HCT116 (cell line): Measurements from ENCODE around the gene RNF166. TPM values are rescaled to one million over a fixed set of nuclear protein-coding genes. Genes with fewer than 3 reads are reported as not detected.

ENCODE experiments used
- ATAC-seq: fragments of 200-7000 bp; cut with Tn5 transposase; 2 replicates; pipeline ENCODE4 v1.9.1; 2020; ENCODE audit warnings: mild to moderate bottlenecking, moderate library complexity
- BruUV-seq: library from RNA; stranded (reverse); fragments of 400-500 nt; replicated peaks from 2 replicates; lab custom pipeline; 2021; lab: Mats Ljungman, UMichigan
- CTCF ChIA-PET: fragments of 300-600 bp; sonication (Branson Sonifier 250); formaldehyde crosslinking; loops from one replicate; lab custom pipeline; 2021; ENCODE audit warnings: antibody characterized with exemption; lab: Charles Lee
- POLR2A ChIA-PET: fragments of 300-600, 350-600 bp; sonication (Branson Sonifier 250); formaldehyde crosslinking; loops from one replicate; lab custom pipeline; 2021; ENCODE audit warnings: antibody characterized with exemption; lab: Charles Lee
- RAD21 ChIA-PET, 2 experiments: fragments of 300-600 bp; sonication (Branson Sonifier 250); formaldehyde crosslinking; loops; one replicate each; lab custom pipeline; 2023; ENCODE audit warnings: low total read pairs in 2 of 2; ENCODE audit not compliant: uncharacterized antibody in 2 of 2, unreplicated experiment in 2 of 2, low non-redundant PET in 1 of 2; lab: Charles Lee
- DNase-seq: peaks from one replicate; pipeline ENCODE4 v3.0.0-alpha.2; 2010; ENCODE audit warnings: low read depth, low spot score
- H2AFZ ChIP-seq: fragments of 200-600 bp; shearing (Covaris generic), sonication (generic); 2 replicates; pipeline ENCODE4 v1.6.1; 2017; ENCODE audit warnings: low read depth, mixed run types, mixed read lengths, antibody characterized with exemption, low read length; ENCODE audit not compliant: poor library complexity, severe bottlenecking
- H3K27ac ChIP-seq: 2 replicates; pipeline ENCODE4 v1.5.1; 2012; ENCODE audit warnings: low read depth, low read length
- H3K27me3 ChIP-seq: fragments of 200-600 bp; sonication (generic); 2 replicates; pipeline ENCODE4 v1.6.1; 2016; ENCODE audit warnings: mixed run types, low read length, mixed read lengths; ENCODE audit not compliant: insufficient read depth
- H3K36me3 ChIP-seq, 2 experiments: fragments of 200-500 bp in 1 of 2; fragments of 200-600 bp in 1 of 2; sonication (Bioruptor generic) in 1 of 2; sonication (generic) in 1 of 2; 2 replicates each; pipeline versions ENCODE4 v1.5.1 to v1.6.1; 2014 to 2016; ENCODE audit warnings: low read length in 2 of 2, inconsistent platforms in 1 of 2, mixed read lengths in 1 of 2, mixed run types in 1 of 2; ENCODE audit not compliant: insufficient read depth in 2 of 2, control insufficient read depth in 1 of 2
- H3K4me1 ChIP-seq, 2 experiments: fragments of 200-600 bp in 1 of 2; sonication (generic) in 1 of 2; 2 replicates each; pipeline versions ENCODE4 v1.5.1 to v1.6.1; 2012 to 2017; ENCODE audit warnings: low read length in 2 of 2, inconsistent platforms in 1 of 2, mild to moderate bottlenecking in 1 of 2, mixed read lengths in 1 of 2, mixed run types in 1 of 2, moderate library complexity in 1 of 2; ENCODE audit not compliant: insufficient read depth in 2 of 2, control insufficient read depth in 1 of 2
- H3K4me2 ChIP-seq: fragments of 200-600 bp; sonication (generic); 2 replicates; pipeline ENCODE4 v1.6.1; 2017; ENCODE audit warnings: mixed run types, low read length, mixed read lengths
- H3K4me3 ChIP-seq, 2 experiments: fragments of 200-600 bp in 1 of 2; sonication (generic) in 1 of 2; replicated peaks in 1 of 2; 2 replicates each; pipeline ENCODE4 v1.5.1; 2011 to 2016; ENCODE audit warnings: low read length in 2 of 2, control low read depth in 1 of 2, low read depth in 1 of 2, mild to moderate bottlenecking in 1 of 2, mixed read lengths in 1 of 2, mixed run types in 1 of 2
- H3K79me2 ChIP-seq: fragments of 200-600 bp; sonication (generic); 2 replicates; pipeline ENCODE4 v1.6.1; 2017; ENCODE audit warnings: mild to moderate bottlenecking, mixed run types, low read length, moderate library complexity, mixed read lengths; ENCODE audit not compliant: insufficient read depth
- H3K9ac ChIP-seq: fragments of 200-600 bp; sonication (generic); 2 replicates; pipeline ENCODE4 v1.6.1; 2016; ENCODE audit warnings: low read length, mixed read lengths
- H3K9me2 ChIP-seq: fragments of 200-600 bp; sonication (generic), shearing (Covaris generic); 2 replicates; pipeline ENCODE4 v1.6.1; 2017; ENCODE audit warnings: mixed run types, mild to moderate bottlenecking, moderate library complexity; ENCODE audit not compliant: insufficient read depth
- H3K9me3 ChIP-seq, 2 experiments: fragments of 200-500 bp in 1 of 2; fragments of 200-600 bp in 1 of 2; sonication (Bioruptor generic) in 1 of 2; sonication (generic) in 1 of 2; 2 replicates each; pipeline ENCODE4 v1.6.1; 2014 to 2017; ENCODE audit warnings: low read length in 2 of 2, mixed read lengths in 2 of 2, inconsistent platforms in 1 of 2, low read depth in 1 of 2, mild to moderate bottlenecking in 1 of 2, mixed run types in 1 of 2, moderate library complexity in 1 of 2; ENCODE audit not compliant: control insufficient read depth in 1 of 2, insufficient read depth in 1 of 2
- H4K20me1 ChIP-seq: fragments of 200-600 bp; sonication (generic), shearing (Covaris generic); 2 replicates; pipeline ENCODE4 v1.6.1; 2017; ENCODE audit warnings: mixed run types, mild to moderate bottlenecking, moderate library complexity; ENCODE audit not compliant: insufficient read depth
- CBX3 ChIP-seq: IDR thresholded peaks from 2 replicates; pipeline ENCODE4 v1.6.1; 2012; ENCODE audit warnings: low read depth
- EGR1 ChIP-seq: IDR thresholded peaks from 2 replicates; pipeline ENCODE4 v1.6.1; 2012; ENCODE audit warnings: low read depth
- JUND ChIP-seq: IDR thresholded peaks from 2 replicates; pipeline ENCODE4 v1.6.1; 2012
- MAX ChIP-seq: IDR thresholded peaks from 2 replicates; pipeline ENCODE4 v1.6.1; 2012
- SRF ChIP-seq: IDR thresholded peaks from 2 replicates; pipeline ENCODE4 v1.6.1; 2012; ENCODE audit warnings: low read depth
- YY1 ChIP-seq: IDR thresholded peaks from 2 replicates; pipeline ENCODE4 v1.6.1; 2011; ENCODE audit warnings: low read length, low read depth, moderate library complexity, mild to moderate bottlenecking; ENCODE audit not compliant: insufficient replicate concordance; ENCODE audit errors: extremely low read depth
- ZNF274 ChIP-seq: fragments of 200-500 bp; sonication (Bioruptor generic); IDR thresholded peaks from 2 replicates; pipeline ENCODE4 v1.6.1; 2014; ENCODE audit warnings: mild to moderate bottlenecking, low read depth, low read length, inconsistent platforms
- intact Hi-C: fragments of 100-400 bp; cut with micrococcal nuclease; formaldehyde crosslinking; loops from 2 replicates; pipeline ENCODE4 v1.10.0; 2022
- total RNA-seq: library from RNA; stranded (reverse); gene quantifications from one replicate; pipeline ENCODE4 v1.2.1, GENCODE V29; 2021; ENCODE audit not compliant: unreplicated experiment

The RNF166 gene
- total RNA-seq, 1 experiment from 2014 or later = 39.4 TPM

DNA sequence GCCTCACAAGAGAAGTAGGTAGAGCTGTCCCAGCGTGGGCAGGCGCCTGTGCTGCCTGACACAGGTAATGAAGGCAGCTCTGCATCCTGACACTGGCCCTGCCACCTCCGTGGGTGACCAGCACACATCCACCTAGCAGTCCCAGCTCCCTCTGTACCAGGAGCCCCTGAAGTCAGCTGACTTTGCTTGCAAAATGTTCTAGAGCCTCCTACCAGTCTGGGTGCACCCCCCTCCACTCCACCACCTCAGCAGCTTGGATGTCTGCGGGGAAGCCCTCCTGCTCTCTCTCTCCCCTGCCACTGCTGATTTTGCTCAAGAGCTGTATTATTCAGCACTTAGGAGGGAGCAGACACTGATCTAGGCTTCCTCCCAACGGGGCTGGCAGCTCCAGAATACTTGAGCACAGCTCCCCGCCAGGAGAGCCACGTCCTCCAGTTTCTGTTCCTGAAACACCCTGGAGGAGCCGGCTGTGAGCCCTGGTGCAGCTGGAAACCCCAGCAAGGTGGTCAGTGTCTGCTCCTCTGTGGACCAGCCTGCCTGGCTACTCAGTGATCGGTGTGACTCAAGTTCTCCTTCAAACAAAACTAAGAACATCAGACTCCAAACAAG is 1.0 kb downstream of the RNF166 start:
- H3K4me3 ChIP-seq = peak overlapping the region; percentile 85 to 100
- POLR2A ChIA-PET = no interaction called here
- H3K4me1 ChIP-seq = peaks cover 17 to 19% of the 10 kb centered on the region in 2 experiments
- intact Hi-C loops = no loop called here
- H4K20me1 ChIP-seq = no peaks in the 10 kb centered on the region
- H3K79me2 ChIP-seq = peaks cover 47% of the 10 kb centered on the region
- peak overlapping the region; percentile 84 for H3K4me2 ChIP-seq
- H3K27me3 ChIP-seq = no peaks in the 10 kb centered on the region
- BruUV-seq = TSS peak; percentile 64
- ATAC-seq = no peak
- RAD21 ChIA-PET = interaction anchor here in 1 of 2 experiments (0.5 kb wide), 1 partner anchor 44 kb away, joined by 4 read pairs; no protein-coding TSS in a partner anchor
- H3K9me2 ChIP-seq = no peaks in the 10 kb centered on the region
- H3K9ac ChIP-seq = peak overlapping the region; percentile 76
- H3K36me3 ChIP-seq = 0 out of 4 replicates have a peak, but pooled peaks cover 3 to 5% of the 10 kb centered on the region in 2 experiments
- CTCF ChIA-PET = interaction anchor here (0.6 to 1.1 kb wide), 3 partner anchors 25 to 594 kb away, joined by 3 to 5 read pairs (median 3); no protein-coding TSS in a partner anchor
- DNase-seq = no peak
- peak overlapping the region; percentile 73 for H3K27ac ChIP-seq
- no peak overlapping the region for H2AFZ ChIP-seq
- no peak for TF ChIP-seq ZNF274
- no peak for TF ChIP-seq EGR1
- TF ChIP-seq JUND = no peak
- TF ChIP-seq, all 23 proteins: peak for 0
- no peaks in the 10 kb centered on the region for H3K9me3 ChIP-seq

DNA sequence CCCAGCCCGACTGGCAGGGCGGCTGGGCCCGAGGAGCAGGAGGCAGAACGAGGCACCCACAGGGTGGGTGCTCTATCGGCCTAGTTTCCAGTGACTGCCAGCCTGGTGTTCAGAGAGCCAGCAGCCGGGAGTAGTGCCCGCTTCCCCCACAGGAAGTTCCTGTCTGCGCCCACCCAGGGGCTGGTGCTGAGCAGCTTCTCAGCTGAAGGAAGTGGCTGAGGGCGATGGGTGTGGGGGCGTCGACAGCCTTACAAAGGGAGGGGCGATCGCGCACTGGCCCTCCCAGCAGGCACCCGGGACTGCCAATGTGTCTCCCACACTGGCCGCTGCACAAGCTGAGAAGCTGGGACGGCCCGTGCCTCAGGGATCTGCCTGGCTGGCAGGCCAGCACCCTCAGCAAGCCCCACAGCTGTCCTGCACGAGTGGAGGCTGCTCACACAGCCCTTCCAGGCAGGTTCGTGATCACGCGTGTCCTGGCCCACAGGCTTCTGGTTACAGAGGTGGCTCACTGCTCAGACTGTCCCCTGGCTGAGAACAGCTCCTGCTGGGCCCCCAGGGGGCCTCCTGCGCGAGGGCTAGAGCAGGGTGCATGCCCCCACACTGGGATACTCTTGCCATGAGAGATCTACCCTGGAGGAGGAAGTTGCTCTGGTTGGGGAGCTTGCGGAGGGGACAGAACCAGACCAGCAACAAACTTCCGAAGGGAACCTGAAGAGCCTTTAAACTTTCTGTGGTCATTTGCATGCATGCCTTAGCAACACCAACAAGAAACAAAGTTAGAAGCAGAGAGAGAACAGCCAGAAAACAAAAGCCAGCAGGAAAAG is 2.5 kb downstream of the RNF166 start:
- no peak for ATAC-seq
- ChIA-PET CTCF (no interaction called here), POLR2A (no interaction called here), RAD21 (no interaction called here)
- Histone ChIP-seq H3K36me3 (peaks cover 3 to 4% of the 10 kb centered on the region in 2 experiments; a peak in 1 of 4 replicates), H3K27ac (peak overlapping the region; percentile 11; the same call in 1 of the 2 replicates), H2AFZ (no peak overlapping the region), H3K4me1 (peaks cover 17 to 19% of the 10 kb centered on the region in 2 experiments), H3K79me2 (peaks cover 33% of the 10 kb centered on the region), H3K4me2 (no peak overlapping the region), H4K20me1 (no peaks in the 10 kb centered on the region), H3K9me2 (no peaks in the 10 kb centered on the region), H3K4me3 (no peak overlapping the region), H3K9ac (no peak overlapping the region), H3K27me3 (no peaks in the 10 kb centered on the region), H3K9me3 (no peaks in the 10 kb centered on the region)
- intact Hi-C loops = no loop called here
- no TSS peak for BruUV-seq
- no peak for DNase-seq
- TF ChIP-seq MAX (no peak), SRF (no peak), YY1 (no peak), CBX3 (no peak)
